ENCODE results near the gene NPAS3.

Gene NPAS3

GRCh38 chr14:33480887-33481184, 542.2 kb downstream of the NPAS3 start:
- DNase-seq (ENCODE audit: low read depth): no peak

GRCh38 chr14:33483110-33483509, 544.4 kb downstream of the NPAS3 start:
- DNase-seq (ENCODE audit: low read depth): no peak

GRCh38 chr14:33483541-33483940, 544.9 kb downstream of the NPAS3 start:
- no peak for DNase-seq (ENCODE audit: low read depth)

GRCh38 chr14:33484264-33484663, 545.6 kb downstream of the NPAS3 start:
- DNase-seq (ENCODE audit: low read depth): no peak

GRCh38 chr14:33486332-33486890, 547.7 kb downstream of the NPAS3 start:
- DNase-seq (ENCODE audit: low read depth): no peak

- no peak for DNase-seq (ENCODE audit: low read depth)
Measured at GRCh38 chr14:33488582-33488981, 549.9 kb downstream of the NPAS3 start.

GRCh38 chr14:33490555-33490954, 551.9 kb downstream of the NPAS3 start:
- no peak for DNase-seq (ENCODE audit: low read depth)

- DNase-seq (ENCODE audit: low read depth): no peak
Measured at GRCh38 chr14:33491112-33491511, 552.4 kb downstream of the NPAS3 start.

GRCh38 chr14:33492491-33492890, 553.8 kb downstream of the NPAS3 start:
- no peak for DNase-seq (ENCODE audit: low read depth)

GRCh38 chr14:33493266-33493665, 554.6 kb downstream of the NPAS3 start:
- DNase-seq (ENCODE audit: low read depth): no peak

- no peak for DNase-seq (ENCODE audit: low read depth)
Measured at GRCh38 chr14:33493990-33494389, 555.3 kb downstream of the NPAS3 start.

GRCh38 chr14:33499687-33500086, 561.0 kb downstream of the NPAS3 start:
- no peak for DNase-seq (ENCODE audit: low read depth)

GRCh38 chr14:33504246-33505099, 565.8 kb downstream of the NPAS3 start:
- DNase-seq (ENCODE audit: low read depth): no peak

- DNase-seq (ENCODE audit: low read depth): no peak
Measured at GRCh38 chr14:33505266-33505962, 566.7 kb downstream of the NPAS3 start.

- DNase-seq (ENCODE audit: low read depth): no peak
Measured at GRCh38 chr14:33505963-33506329, 567.3 kb downstream of the NPAS3 start.

- DNase-seq (ENCODE audit: low read depth): no peak
Measured at GRCh38 chr14:33508126-33509062, 569.7 kb downstream of the NPAS3 start.

- no peak for DNase-seq (ENCODE audit: low read depth)
Measured at GRCh38 chr14:33509454-33509853, 570.8 kb downstream of the NPAS3 start.

- DNase-seq (ENCODE audit: low read depth): no peak
Measured at GRCh38 chr14:33510063-33510481, 571.4 kb downstream of the NPAS3 start.

- no peak for DNase-seq (ENCODE audit: low read depth)
Measured at GRCh38 chr14:33510991-33511390, 572.3 kb downstream of the NPAS3 start.

- no peak for DNase-seq (ENCODE audit: low read depth)
Measured at GRCh38 chr14:33511851-33512640, 573.4 kb downstream of the NPAS3 start.

- no peak for DNase-seq (ENCODE audit: low read depth)
Measured at GRCh38 chr14:33515441-33515840, 576.8 kb downstream of the NPAS3 start.
